Lung microvascular endothelial cell (primary cell): Measurements from ENCODE around the gene NUDT11. TPM values are rescaled to one million over a fixed set of nuclear protein-coding genes. Genes with fewer than 3 reads are reported as not detected.
"Not testable (repeated sequence)": the region's sequence is repeated elsewhere in the genome, so short reads cannot be mapped to it uniquely, and the experiment has no call there.

ENCODE experiments used
- DNase-seq, 2 donors: peaks; one replicate each; pipeline versions ENCODE4 v3.0.0 to v3.0.0-alpha.2; 2010; ENCODE audit warnings: low read depth in 2 of 2
- total RNA-seq: library from RNA; depleted of rRNA; stranded (reverse); fragments of >200 nt; gene quantifications from 2 replicates; pipeline ENCODE4 v1.2.1, GENCODE V29; 2014

Gene NUDT11
- 0.60 and 1.5 TPM in 2 replicates for total RNA-seq

GRCh38 chrX:51496501-51497291 lies at the start of gene NUDT11:
Gene NUDT11 (minus strand): TSS chrX:51496592. CDS start chrX:51496444, 148 bp downstream.
- peak; percentile 17 to 65 for DNase-seq

GRCh38 chrX:51520393-51520792 lies 24.0 kb upstream of the NUDT11 start:
- DNase-seq: no peak

DNA sequence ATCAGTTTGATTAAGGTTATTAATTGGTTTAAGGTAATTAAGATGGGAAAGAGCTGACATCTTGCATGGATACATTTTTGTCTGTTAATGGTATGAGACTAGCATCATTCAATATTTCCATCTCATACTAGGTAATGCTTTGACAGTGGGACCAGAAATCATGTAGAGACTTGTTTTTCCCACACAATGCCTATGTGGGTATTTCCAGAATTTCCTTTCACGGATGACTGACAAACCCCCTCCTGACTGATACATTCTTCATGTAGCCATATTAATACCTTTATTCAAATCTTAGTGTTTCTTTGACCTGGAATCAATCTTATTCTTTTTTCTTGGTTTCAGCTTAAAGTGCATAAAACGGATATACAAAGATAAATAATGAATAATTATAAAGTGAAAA lies 22.7 kb upstream of the NUDT11 start:
- DNase-seq: not testable (repeated sequence)

- DNase-seq: no peak
Observed at GRCh38 chrX:51507551-51507950, 11.2 kb upstream of the NUDT11 start.

GRCh38 chrX:51495701-51496488 lies 497 bp downstream of the NUDT11 start:
- DNase-seq: peak in 1 of 2 donors; percentile 14

GRCh38 chrX:51494409-51494808 lies 2.0 kb downstream of the NUDT11 start:
- peak in 1 of 2 donors; percentile 1 for DNase-seq

GRCh38 chrX:51487960-51488267 lies 8.5 kb downstream of the NUDT11 start:
- DNase-seq: no peak

GRCh38 chrX:51484616-51485015 lies 11.8 kb downstream of the NUDT11 start:
- DNase-seq: no peak

- not testable (repeated sequence) for DNase-seq
Observed at GRCh38 chrX:51482411-51482810, 14.0 kb downstream of the NUDT11 start.

DNA sequence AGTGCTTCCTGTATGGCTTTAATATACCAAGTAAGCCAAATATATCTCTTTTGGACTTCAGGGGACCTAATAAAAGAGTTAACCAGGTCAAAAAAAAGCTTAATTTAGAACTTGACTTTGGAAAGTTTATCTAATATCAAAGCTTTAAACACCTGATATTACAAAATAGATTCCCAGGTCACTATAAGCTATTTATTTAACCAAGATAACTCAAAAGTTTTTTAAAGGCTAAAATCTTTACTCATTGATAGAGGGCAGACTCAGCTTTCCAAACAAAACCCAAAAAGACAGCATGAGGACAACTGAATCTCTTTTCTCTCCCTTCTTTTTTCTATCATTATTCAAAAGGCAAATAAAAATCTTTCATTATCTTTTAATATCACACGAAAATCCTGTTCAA lies 19.5 kb downstream of the NUDT11 start:
- no peak for DNase-seq

GRCh38 chrX:51463322-51463721 lies 33.1 kb downstream of the NUDT11 start:
- DNase-seq: no peak

GRCh38 chrX:51461053-51462044 lies 35.0 kb downstream of the NUDT11 start:
- DNase-seq: peak; percentile 45 to 64

DNA sequence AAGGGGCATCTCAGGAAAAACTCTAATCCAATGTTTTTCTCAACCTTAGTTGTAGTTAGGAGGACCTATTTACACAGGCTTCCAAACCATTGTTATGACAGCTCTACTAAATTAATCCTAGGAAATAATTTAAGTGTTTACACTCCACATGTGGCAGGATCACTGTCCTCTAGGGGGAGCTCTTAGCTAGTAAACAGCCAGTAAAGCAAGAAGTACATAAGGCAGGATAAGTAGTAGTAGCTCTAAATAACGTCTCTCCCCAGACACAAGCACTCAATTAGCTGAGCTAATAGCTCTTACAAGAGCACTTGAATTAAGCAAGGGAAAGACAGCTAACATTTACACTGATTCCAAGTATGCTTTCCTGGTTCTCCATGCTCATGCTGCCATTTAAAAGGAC lies 37.3 kb downstream of the NUDT11 start:
- DNase-seq: peak; percentile 25 to 26

DNA sequence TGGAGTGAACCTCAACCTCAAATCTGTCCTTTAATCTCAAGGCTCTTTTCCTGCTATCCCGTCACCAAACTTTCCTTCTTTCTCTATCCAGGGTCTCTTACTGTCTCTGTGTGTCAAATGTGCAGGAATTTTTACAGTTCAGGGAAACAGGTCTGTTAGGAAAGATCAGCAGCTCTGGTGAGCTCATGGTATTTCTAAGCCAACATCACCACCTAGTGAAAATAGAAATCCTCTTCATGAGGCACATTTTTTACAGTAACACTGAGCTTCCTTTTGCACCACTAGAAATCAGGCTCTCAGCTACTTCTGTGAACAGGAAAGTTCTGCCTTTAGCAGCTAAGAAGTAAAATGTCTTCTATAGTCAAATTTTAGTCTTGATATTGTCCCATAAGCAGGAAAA lies 39.6 kb downstream of the NUDT11 start:
- DNase-seq: no peak

GRCh38 chrX:51456246-51456645 lies 40.1 kb downstream of the NUDT11 start:
- no peak for DNase-seq

- DNase-seq: no peak
Observed at GRCh38 chrX:51440365-51440764, 56.0 kb downstream of the NUDT11 start.

Other genes starting within 250 kb of the NUDT11 start
- under 0.01 TPM in 1 of 2 replicates, not detected in the other for gene NUDT10, start 163.8 kb downstream of the NUDT11 start, total RNA-seq
- not detected in 2 replicates for gene CENPVL3, start 122.3 kb upstream of the NUDT11 start, total RNA-seq
- not detected in 2 replicates for gene CENPVL2, start 186.2 kb upstream of the NUDT11 start, total RNA-seq
- gene CENPVL1, start 213.9 kb upstream of the NUDT11 start, total RNA-seq: not detected in 2 replicates
- 2.8 and 4.2 TPM in 2 replicates for gene GSPT2, start 246.8 kb upstream of the NUDT11 start, total RNA-seq